Right ventricle myocardium superior (tissue), 1 donor: ENCODE data around the gene NDE1. TPM values are rescaled to one million over a fixed set of nuclear protein-coding genes. Genes with fewer than 3 reads are reported as not detected.
"Not testable (repeated sequence)": the region's sequence is repeated elsewhere in the genome, so short reads cannot be mapped to it uniquely, and the experiment has no call there.

Experiments
- ATAC-seq: fragments of 200-7000 bp; cut with Tn5 transposase; one replicate; pipeline ENCODE4 v1.9.1; 2020; ENCODE audit warnings: mild to moderate bottlenecking; ENCODE audit not compliant: poor library complexity
- DNase-seq: peaks from one replicate; pipeline ENCODE4 v3.0.0-alpha.2; 2020
- intact Hi-C: fragments of 100-400 bp; cut with DNase I; formaldehyde crosslinking; loops from one replicate; pipeline ENCODE4 v1.11.2; 2022
- total RNA-seq: library from RNA; stranded (reverse); fragmentation: NEBNext Ultra II Directional; extraction: Animal tissue kit (Norgen Biotek cat#: 25700); gene quantifications from one replicate; pipeline ENCODE4 v1.2.1, GENCODE V29; 2021
- donor health status: DM: no; HTN: yes; CAD: no; lungs with severe emphysema.

The NDE1 gene
- total RNA-seq, 1 donor from 2014 or later, result 12.6 TPM

- intact Hi-C loops, result no loop called here
- no peak for ATAC-seq
These were observed 24.5 kb downstream of the NDE1 start for GRCh38 chr16:15674571-15674970.

GRCh38 chr16:15676506-15676905, 26.5 kb downstream of the NDE1 start:
- ATAC-seq (no peak), DNase-seq (peak; percentile 22)
- intact Hi-C loops, result no loop called here

More at GRCh38 chr16:15674571-15674970, 24.5 kb downstream of the NDE1 start:
- DNase-seq, result peak; percentile 24

GRCh38 chr16:15677447-15677846, 27.4 kb downstream of the NDE1 start:
- ATAC-seq (no peak), DNase-seq (peak; percentile 10)
- intact Hi-C loops, result no loop called here

GRCh38 chr16:15682105-15682570, 32.1 kb downstream of the NDE1 start:
- DNase-seq (no peak), ATAC-seq (no peak)
- intact Hi-C loops, result no loop called here

- DNase-seq, result no peak
- no peak for ATAC-seq
- intact Hi-C loops, result no loop called here
These were observed 36.2 kb downstream of the NDE1 start for GRCh38 chr16:15686287-15686686.

GRCh38 chr16:15689290-15689689, 39.2 kb downstream of the NDE1 start:
- intact Hi-C loops, result no loop called here
- no peak for DNase-seq
- no peak for ATAC-seq

- intact Hi-C loops, result no loop called here
- no peak for ATAC-seq
- no peak for DNase-seq
These were observed 40.3 kb downstream of the NDE1 start for GRCh38 chr16:15690296-15690695.

- DNase-seq, result no peak
- intact Hi-C loops, result no loop called here
- no peak for ATAC-seq
These were observed 41.0 kb downstream of the NDE1 start for GRCh38 chr16:15691046-15691445.

- intact Hi-C loops, result not testable (repeated sequence)
These were observed 42.5 kb downstream of the NDE1 start for GRCh38 chr16:15692508-15692907.

GRCh38 chr16:15694499-15694898, 44.5 kb downstream of the NDE1 start:
- ATAC-seq (no peak), DNase-seq (no peak)
- intact Hi-C loops, result no loop called here

More at GRCh38 chr16:15692508-15692907, 42.5 kb downstream of the NDE1 start:
- not testable (repeated sequence) for DNase-seq, ATAC-seq

- no peak for DNase-seq
- no peak for ATAC-seq
- intact Hi-C loops, result loop anchor here (10.0 kb wide), 1 partner anchor 275 kb away; no protein-coding TSS in a partner anchor
These were observed 49.8 kb downstream of the NDE1 start for GRCh38 chr16:15699819-15700218.

GRCh38 chr16:15701367-15701766, 51.3 kb downstream of the NDE1 start:
- intact Hi-C loops, result loop anchor here (10.0 kb wide), 1 partner anchor 277 kb away; no protein-coding TSS in a partner anchor
- no peak for ATAC-seq
- no peak for DNase-seq

- no peak for ATAC-seq
- DNase-seq, result no peak
- intact Hi-C loops, result loop anchor here (10.0 kb wide), 1 partner anchor 277 kb away; no protein-coding TSS in a partner anchor
These were observed 52.2 kb downstream of the NDE1 start for GRCh38 chr16:15701975-15702970.

- ATAC-seq, result no peak
- DNase-seq, result no peak
- intact Hi-C loops, result loop anchor here (10.0 kb wide), 1 partner anchor 278 kb away; no protein-coding TSS in a partner anchor
These were observed 53.1 kb downstream of the NDE1 start for GRCh38 chr16:15703029-15703736.

GRCh38 chr16:15704545-15704987, 54.5 kb downstream of the NDE1 start:
- ATAC-seq, result peak; percentile 90
- peak; percentile 81 for DNase-seq
- intact Hi-C loops, result loop anchor here (10.0 kb wide), 1 partner anchor 280 kb away; no protein-coding TSS in a partner anchor

- DNase-seq (no peak), ATAC-seq (no peak)
- intact Hi-C loops, result loop anchor here (10.0 kb wide), 1 partner anchor 280 kb away; no protein-coding TSS in a partner anchor
These were observed 55.1 kb downstream of the NDE1 start for GRCh38 chr16:15705064-15705565.

GRCh38 chr16:15707332-15707731, 57.3 kb downstream of the NDE1 start:
- intact Hi-C loops, result loop anchor here (10.0 kb wide), 1 partner anchor 283 kb away; no protein-coding TSS in a partner anchor
- DNase-seq (no peak), ATAC-seq (no peak)

- intact Hi-C loops, result loop anchor here (10.0 kb wide), 1 partner anchor 283 kb away; no protein-coding TSS in a partner anchor
- no peak for ATAC-seq
- DNase-seq, result no peak
These were observed 58.1 kb downstream of the NDE1 start for GRCh38 chr16:15708096-15708495.

GRCh38 chr16:15708997-15709396, 59.0 kb downstream of the NDE1 start:
- DNase-seq (no peak), ATAC-seq (no peak)
- intact Hi-C loops, result loop anchor here (10.0 kb wide), 1 partner anchor 284 kb away; no protein-coding TSS in a partner anchor
